EH (cell line): ENCODE measurements around the gene PLA2G6.

ENCODE experiments used
- DNase-seq: peaks from one replicate; pipeline ENCODE4 v3.0.0-alpha.2; 2015; ENCODE audit warnings: low read depth

Gene PLA2G6, protein sequence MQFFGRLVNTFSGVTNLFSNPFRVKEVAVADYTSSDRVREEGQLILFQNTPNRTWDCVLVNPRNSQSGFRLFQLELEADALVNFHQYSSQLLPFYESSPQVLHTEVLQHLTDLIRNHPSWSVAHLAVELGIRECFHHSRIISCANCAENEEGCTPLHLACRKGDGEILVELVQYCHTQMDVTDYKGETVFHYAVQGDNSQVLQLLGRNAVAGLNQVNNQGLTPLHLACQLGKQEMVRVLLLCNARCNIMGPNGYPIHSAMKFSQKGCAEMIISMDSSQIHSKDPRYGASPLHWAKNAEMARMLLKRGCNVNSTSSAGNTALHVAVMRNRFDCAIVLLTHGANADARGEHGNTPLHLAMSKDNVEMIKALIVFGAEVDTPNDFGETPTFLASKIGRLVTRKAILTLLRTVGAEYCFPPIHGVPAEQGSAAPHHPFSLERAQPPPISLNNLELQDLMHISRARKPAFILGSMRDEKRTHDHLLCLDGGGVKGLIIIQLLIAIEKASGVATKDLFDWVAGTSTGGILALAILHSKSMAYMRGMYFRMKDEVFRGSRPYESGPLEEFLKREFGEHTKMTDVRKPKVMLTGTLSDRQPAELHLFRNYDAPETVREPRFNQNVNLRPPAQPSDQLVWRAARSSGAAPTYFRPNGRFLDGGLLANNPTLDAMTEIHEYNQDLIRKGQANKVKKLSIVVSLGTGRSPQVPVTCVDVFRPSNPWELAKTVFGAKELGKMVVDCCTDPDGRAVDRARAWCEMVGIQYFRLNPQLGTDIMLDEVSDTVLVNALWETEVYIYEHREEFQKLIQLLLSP

DNA sequence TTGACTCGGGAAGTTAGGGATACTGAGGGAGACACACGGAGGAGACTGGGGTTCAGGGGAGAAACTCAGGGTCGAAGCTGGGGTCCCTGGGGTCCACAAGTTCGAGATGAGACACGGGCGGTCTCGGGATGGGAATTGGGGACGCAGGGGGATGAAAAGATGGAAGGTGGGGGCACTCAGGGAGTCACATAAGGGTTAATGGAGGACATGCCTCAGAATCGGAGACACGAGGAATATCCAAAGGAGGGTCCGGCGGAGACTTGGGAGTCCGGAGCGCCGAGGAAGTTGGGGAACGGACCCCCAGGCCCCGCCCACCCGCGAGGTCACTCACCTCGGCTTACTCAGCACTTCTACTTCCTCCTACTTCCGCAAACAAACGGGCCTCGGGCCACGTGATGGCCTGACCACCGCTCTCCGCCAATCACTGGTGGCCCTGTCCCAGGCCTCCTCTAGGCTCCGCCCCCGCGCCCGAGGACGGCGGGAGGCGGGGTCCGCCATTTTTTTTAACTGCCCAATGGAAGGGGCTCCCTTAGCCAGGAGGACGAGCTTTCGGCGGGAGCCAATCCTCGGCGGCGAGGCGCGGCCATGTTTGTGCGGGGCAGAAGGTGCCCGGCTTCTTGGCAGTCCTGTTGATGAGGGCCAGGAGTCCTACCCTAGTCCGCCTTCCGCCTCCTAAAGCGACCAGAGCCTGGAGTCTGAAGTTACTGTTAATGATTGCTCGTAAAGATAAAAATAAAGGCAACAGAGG lies at the start of gene PLA2G6:
Gene PLA2G6 (minus strand): TSS at position 378 of the 748 bp plus-strand sequence. CDS start 12,404 bp downstream, outside the sequence.
- DNase-seq = peak; percentile 99

DNA sequence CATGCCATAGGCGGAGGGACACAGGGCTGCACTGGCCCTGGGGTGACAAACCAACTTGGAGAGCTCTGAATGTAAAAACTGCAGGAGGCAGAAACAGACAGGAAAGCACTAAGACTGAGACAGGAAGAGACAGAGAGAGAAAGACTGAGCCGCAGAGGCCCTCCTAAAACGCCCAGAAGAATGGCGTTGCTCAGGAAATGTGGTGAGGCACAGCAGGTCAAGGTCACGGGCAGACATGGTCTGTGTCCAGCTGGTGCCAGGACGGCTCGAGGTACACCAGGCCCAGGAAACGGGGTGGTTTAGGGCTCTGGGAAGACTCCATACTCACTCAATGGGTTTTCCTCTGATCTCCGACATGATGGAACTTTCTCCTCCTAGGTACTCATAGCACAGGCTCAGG lies 49.3 kb upstream of the PLA2G6 start:
- DNase-seq = no peak

DNA sequence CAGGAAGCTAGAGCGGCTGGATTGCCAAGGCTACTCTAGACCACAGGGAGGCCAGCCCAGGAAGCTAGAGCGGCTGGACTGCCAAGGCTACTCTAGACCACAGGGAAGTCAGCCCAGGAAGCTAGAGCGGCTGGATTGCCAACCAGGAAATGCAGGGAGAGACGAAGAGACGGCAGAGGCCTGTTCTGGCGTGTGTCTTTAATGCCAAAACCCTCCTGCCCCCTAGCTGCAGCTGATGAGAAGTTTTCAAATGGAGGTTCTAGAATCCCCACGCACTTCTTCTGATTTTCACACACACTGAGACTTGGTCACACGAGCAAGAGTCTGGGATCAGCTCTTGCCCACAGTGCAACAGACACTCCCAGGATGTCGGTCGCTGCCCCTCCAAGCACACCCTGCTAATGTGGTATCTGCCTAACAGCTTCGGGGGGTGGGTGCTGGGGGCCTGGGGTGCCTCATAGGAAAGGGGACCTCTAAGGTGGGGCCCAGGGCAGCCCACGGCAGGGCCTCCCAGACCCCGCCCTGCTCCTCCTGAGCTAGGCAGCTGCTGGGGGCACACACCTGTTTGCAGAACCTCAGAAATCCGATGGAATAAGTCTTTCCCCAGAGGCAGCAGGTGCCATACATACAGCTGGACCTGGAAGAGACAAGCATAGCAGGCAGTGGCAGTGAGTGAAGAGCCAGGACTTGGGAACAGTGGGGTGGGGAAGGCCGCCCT lies 48.6 kb upstream of the PLA2G6 start:
- DNase-seq = peak; percentile 37

DNA sequence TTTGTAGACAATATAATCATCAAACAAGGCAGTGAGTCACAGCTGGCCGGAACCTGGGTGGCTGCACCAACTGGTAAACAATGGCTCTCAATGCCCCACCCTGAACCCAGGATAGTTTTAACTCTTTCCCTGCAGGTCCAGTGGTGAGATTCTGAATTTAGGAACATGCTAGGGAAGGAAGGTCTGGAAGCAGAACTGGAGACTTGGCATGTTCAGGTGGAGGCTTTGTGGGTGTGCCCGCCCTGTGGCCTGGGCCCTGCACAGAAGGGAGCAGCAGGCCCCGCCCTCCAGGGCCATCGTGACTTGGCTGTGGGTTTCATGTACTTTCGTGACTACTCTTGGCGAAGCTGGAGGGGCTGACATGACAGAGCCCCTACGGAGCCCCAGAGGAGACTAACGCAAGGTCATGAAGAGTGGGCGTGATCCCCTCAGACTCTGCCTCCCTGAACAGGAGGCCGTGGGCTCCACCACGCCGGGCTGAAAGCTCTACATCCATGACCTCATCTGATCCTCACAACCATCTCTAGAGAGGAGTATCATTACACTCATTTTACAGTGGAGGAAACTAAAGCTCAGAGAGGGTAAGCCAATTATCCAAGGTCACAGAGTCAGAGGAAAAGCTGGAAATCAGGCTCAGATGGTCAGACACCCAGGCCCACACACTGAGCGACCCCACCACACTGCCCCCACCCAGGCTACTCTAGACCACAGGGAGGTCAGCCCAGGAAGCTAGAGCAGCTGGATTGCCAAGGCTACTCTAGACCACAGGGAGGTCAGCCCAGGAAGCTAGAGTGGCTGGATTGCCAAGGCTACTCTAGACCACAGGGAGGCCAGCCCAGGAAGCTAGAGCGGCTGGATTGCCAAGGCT lies 47.5 kb upstream of the PLA2G6 start:
- DNase-seq = peak; percentile 73

DNA sequence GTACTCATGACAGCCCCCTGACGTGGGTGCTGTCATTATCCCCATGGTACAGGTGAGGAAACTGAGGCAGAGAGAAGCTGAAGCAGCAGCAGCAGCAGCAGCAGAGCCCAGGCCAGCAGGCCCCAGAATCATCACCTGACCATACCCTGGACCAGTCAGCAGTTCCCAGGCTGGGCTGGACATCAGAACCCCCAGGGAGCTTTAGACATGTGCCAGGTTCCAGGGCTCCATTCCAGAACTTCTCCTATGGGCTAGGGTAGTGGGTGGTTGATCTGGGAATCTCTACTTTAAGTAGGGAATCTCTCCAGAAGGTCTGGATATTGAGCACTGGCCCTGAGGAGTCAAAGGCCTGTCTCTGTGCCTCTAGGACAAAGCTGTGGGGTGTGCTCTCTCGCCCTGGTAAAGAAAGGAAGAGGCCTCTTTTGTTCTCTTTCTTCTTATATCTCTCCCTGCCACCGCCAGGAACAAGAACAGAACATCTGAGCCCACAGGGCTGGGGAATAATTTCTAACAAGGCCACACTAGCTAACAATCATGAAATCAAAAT lies 46.8 kb upstream of the PLA2G6 start:
- DNase-seq = no peak

DNA sequence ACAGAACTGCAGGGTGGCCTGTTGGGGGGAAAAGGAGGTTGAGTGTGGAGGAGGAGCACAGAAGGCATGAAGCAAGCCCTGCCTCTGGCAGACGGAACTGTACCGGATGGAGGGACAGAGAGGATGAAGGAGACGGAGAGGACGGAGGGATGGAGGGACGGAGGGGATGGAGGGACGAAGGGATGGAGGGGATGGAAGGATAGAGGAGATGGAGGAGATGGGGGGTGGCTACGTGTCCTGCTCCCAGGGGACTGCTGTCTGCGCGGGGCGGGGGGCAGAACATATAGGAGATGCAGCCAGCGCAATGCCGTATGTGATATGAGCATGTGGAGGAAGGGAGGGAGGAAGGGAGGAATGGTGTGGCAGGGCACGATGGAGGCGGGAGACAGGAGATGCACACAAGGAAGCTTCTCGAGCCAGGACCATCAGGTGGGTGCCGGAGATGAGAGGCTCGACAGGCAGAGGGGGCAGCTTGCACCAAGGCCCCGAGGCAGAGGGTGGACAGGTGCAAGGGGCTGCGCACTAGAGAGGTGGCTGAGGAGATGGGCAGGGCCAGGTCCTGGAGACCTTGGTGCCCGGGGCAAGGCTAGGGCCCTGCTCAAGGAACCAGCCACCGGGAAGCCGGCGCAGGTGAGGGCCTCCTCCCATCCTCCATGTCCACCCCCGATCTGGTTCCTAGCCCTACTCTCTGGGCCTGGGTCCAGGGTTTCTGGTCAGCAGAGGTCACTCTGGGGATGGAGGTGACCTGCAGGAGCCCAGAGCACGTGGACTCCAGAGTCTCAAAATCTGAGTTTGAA lies 45.4 kb upstream of the PLA2G6 start:
- DNase-seq = no peak

DNA sequence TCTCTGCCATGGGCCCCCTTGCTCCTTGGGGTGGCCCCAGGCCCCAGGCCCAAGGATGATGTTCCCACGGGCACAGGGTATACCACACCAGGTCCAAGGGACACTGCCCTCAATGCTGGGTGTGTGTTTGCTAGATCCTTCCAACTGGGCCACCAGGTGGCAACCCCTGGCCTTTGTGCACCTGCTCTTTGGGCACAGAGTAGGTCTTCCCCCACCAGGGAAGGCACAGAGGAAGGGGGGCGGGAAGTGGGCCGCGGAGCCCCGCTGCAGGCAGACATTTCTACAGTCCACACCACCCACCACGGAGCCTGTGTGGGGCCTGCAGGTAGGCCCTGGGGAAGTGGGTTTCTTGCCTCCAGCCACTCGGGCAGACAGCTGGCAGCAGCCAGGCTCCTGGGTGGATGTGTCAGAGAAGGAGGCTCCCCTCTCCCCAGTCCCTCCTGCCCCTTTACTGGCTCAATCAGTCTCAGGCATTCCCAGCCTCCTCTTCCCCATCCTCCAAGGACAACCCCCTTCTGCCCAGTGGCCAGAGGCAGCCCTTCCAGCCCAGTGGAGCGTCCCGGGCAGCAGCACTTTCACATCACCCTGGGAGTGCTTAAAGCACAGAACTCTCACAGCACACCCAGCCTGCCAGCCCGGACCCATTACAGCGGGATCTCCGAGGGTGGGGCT lies 41.8 kb upstream of the PLA2G6 start:
- no peak for DNase-seq

DNA sequence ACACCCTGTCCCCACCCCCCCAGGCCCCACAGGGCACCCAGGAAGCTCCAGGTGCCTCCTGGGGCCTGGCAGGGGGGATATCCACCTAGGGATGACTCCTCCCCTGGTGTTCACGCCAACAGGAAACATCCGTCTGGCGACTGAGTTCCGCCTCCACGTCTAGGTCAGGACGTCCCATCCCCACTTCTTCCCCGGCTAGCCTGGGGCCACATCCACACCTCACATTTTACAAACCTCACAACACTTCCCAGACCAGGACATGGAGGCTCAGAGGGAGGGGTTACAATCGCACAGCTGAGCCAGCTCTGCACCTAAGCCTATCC lies 41.1 kb upstream of the PLA2G6 start:
- no peak for DNase-seq

DNA sequence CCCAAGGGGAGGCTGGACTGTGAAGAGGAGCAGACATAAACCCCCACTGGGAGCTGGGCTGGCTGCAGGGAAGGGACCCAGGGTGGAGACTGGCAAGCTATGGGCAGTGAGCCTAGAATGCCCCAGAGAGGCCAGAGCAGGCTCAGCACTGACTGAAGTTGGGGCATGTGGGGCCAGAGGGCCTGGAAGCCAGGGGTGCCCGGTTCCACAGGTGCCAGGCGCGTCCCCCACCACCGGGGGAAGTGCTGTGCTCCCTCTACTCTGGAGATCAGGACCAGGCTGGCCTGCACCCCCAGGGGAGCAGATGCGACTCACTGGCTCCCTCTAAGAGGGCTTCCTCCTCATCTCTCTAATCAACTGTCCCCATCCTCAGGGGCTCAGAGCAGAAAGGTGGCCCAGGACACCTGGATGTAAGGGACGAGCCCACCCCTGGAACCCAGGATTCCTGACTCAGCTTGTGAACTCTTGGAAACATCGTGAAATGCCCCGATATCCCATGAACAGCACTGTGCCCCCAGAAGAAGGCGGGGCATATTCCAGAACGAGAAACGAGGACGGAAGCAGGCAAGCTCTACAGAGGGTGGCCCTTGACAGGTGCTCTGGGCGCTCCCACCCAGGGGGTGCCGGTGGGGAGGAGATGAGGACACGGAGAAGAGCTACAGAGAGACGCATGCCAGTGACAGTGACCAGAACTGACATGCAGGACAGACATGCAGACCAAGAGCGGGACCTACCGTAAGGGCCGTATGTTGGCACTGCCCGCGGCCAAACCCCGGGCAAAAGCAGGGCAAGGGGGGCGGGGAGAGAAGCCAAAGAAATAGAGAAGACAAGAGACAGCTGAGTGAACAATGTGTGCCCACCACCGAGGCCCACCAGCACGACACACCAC lies 40.5 kb upstream of the PLA2G6 start:
- no peak for DNase-seq

DNA sequence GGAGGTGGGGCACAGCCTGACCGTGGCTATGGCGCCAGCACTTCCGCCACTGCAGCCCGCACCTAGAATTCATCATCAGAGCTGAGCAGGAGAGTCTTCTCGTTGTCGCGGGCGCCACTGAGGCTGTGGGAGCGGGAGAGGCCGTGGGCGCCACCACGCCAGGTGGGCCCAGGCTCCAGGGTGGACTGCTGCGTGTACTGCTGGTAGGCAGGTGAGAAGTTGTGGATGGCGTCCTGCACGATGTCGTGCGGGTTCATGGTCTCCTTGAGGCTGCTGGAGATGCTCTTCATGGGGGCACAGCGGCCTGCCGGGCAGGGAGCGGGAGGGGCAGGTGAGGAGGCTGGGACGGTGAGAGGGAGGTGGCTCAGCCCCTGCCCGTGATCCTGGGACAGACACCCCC lies 39.8 kb upstream of the PLA2G6 start:
- no peak for DNase-seq

DNA sequence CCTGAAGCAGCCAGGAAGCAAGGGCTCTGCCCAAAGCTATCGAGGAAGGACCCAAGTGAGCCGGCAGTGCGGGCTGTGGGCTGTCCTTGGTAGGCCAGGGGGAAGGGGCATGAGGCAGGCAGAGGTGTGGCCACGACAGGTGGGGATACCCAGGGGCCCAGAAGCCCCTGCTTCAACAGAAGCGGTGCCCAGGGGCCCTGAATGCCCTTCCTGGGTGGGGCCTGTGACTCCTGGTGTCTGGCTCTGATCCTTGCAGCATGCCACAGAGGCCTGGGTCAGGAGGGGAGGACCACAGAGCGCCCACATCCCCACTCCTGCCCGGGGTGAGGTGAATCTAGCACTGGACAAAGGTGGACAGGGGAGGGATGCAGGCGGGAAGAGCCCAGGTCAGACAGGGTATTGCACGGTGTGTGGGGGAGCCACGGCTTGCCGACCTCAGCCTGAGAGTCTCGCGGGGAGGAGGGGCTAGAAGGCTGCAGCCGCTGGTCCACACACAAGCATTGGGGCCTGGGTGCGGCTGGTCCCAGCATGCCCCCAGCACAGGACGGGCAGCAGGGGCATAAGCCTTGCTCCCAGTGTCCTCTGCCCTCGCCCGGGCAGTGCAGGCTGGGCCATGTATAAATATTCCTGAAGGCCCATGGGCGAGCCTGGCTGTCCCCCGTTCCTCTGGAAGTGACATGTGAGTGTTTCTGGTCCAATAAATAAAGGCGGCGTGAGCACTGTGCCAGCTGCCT lies 39.2 kb upstream of the PLA2G6 start:
- DNase-seq = no peak

DNA sequence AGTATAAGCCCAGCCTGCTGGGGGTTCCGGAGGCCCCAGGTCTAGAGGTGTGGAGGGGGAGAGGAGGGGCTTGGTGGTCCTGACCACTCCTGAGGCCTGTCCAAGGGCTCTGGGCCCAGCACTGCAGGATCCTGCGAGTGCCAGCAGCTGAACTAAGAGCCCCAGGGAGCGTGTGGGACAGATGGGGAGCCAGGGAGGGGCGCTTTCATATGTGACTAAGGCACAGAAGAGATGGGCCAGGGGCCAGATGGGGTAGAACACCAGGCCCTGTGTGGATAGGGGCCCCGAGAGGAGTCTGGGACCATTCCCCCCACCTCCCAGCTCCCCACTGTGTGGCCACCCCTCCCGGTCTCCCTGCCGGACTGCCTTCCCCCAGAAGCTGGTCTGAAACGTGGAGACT lies 38.5 kb upstream of the PLA2G6 start:
- no peak for DNase-seq

DNA sequence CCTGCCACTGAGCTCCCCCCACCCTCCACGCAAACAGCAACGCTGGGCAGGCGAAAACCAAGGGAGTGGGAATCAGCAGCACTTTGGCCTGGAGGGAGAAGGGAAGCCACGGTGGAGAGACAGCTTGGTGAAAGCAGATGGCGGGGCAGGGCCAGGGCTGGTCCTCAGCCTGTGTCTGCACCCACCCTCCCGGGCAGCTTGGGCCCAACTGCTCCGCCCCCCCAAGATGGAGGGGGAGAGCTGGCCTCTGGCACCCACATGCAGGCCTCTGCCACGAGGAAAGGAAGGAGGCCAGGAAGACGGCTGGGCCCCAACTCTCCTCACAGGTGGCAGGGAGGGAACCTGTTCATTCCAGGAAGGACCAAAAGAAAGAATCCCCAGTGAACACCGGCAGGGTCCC lies 38.0 kb upstream of the PLA2G6 start:
- DNase-seq = no peak

DNA sequence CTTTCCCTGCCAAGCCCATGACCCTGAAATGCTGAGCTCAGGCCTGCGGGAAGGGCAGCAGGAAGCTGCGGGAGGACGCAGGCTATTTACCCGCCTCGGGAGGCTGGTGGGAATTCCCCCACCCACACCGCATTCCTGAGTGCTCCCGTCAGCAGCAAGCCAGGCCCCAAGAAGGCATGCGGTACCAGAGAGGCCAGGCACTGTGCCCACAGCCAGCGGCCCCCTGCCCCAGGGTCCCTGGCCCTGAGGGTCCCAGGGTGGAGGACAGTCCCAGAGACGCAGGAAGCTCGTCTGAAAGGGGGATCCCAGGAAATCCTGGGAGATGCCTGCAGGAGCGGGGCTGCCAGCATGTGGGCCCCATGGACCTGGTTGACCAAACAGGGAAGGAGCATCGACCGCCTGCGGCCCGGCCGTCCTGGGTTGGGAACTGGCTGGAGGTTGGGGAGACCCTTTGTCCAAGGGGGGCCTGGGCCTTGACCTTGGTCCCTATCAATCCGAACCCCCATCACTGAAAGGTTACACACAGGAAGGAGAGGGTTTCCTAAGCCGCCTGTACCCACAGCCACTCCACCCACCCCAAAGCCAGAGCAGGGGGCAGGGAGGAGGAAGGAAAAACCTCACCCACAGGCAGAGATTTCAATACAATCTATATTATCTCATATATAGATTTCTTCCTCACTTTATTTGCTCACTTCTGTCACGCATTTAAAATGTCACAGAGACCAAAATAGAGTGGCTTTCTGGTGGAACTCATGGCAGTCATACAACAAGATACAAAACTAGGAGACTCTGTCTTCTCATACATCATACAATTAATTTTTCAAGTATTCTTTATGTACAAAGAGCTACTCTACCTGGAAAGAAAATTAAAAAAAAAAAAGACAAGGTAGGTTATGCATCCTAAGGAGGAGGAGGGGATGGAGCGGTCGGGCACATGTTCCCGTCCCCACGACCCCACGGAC lies 37.3 kb upstream of the PLA2G6 start:
- peak; percentile 96 for DNase-seq

DNA sequence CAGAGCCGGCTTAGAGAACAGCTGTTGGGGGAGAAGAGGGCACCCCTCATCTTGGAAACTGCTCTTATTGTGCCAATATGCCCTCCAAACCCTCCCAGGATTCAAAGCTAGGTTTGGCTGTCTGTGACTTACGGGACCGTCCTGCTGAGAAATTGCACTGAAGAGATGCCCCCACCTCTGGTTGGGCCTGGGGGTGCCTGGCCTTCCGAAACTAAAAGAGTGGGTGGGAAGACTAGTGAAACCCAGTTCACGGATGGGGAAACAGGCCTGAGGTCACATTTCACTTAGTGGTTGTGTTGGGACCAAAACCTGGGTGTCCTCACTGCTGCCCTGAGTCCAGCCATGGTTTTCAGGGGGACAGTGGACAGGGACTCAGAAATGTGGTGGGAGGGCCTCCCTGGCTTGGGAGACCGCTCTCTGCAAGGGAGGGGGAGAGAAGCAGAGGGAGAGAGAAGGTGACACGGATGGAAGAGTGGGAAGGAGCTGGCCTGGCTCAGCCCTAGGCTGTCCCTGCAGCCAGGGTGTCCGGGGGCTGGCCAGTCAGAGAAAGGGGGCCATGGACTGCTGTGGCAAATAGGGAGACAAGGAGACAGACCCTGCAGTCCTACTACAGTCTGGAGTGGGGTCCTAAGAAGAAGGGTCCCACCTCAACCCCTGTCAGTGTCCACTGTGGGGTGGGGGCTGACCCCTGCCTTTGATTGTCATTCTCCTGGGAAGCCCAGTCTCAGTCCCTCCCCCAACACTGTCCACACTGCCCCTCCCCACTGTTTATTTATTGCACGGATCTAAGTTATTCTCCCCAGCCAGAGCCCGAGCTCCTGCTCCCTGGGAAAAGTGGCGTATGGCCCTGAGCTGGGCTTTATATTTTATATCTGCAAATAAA lies 33.8 kb upstream of the PLA2G6 start:
- no peak for DNase-seq
